IMR-90 (cell line): ENCODE measurements around the gene ARAP1. TPM values are rescaled to one million over a fixed set of nuclear protein-coding genes. Genes with fewer than 3 reads are reported as not detected.

ENCODE experiments used
- ATAC-seq: fragments of 200-7000 bp; cut with Tn5 transposase; 2 replicates; pipeline ENCODE4 v1.9.1; 2020; ENCODE audit warnings: low read depth, mild to moderate bottlenecking, moderate library complexity
- BruUV-seq: library from RNA; stranded (reverse); fragments of 400-500 nt; replicated peaks from 2 replicates; lab custom pipeline; 2021; lab: Mats Ljungman, UMichigan
- CTCF ChIA-PET: fragments of 300-600 bp; formaldehyde crosslinking; extraction: SDS; loops from one replicate; lab custom pipeline; 2021; ENCODE audit warnings: antibody characterized with exemption; lab: Yijun Ruan, JAX
- POLR2A ChIA-PET: fragments of 300-600 bp; sonication (Branson Sonifier 250); formaldehyde crosslinking; loops from one replicate; lab custom pipeline; 2022; ENCODE audit warnings: antibody characterized with exemption; ENCODE audit not compliant: unreplicated experiment; lab: Charles Lee
- DNase-seq: peaks from one replicate; pipeline ENCODE4 v3.0.0; 2013
- H2AFZ ChIP-seq: replicated peaks from 2 replicates; pipeline ENCODE3; 2013; ENCODE audit warnings: low read length, mild to moderate bottlenecking; ENCODE audit not compliant: poor library complexity
- H2AK5ac ChIP-seq: 2 replicates; pipeline ENCODE4 v1.6.1; 2013; ENCODE audit warnings: low read depth, low read length, inconsistent platforms
- H2AK9ac ChIP-seq: replicated peaks from 2 replicates; pipeline ENCODE3; 2013; ENCODE audit warnings: mild to moderate bottlenecking, low read depth, low read length, moderate library complexity; ENCODE audit not compliant: poor library complexity
- H2BK120ac ChIP-seq: 2 replicates; pipeline ENCODE4 v1.6.1; 2013; ENCODE audit warnings: low read depth, low read length, inconsistent platforms
- H2BK15ac ChIP-seq: 3 replicates; pipeline ENCODE4 v1.6.1; 2013; ENCODE audit warnings: low read depth, low read length, inconsistent platforms
- H2BK20ac ChIP-seq: 2 replicates; pipeline ENCODE4 v1.6.1; 2013; ENCODE audit warnings: low read depth, mild to moderate bottlenecking, inconsistent platforms, low read length, moderate library complexity
- H2BK5ac ChIP-seq: 2 replicates; pipeline ENCODE4 v1.6.1; 2013; ENCODE audit warnings: mild to moderate bottlenecking, low read depth, low read length, inconsistent platforms; ENCODE audit not compliant: poor library complexity, severe bottlenecking
- H3K14ac ChIP-seq: replicated peaks from 2 replicates; pipeline ENCODE4 v1.6.1; 2013; ENCODE audit warnings: low read depth, low read length, inconsistent platforms
- H3K18ac ChIP-seq: 2 replicates; pipeline ENCODE4 v1.6.1; 2013; ENCODE audit warnings: low read depth, low read length, control low read depth
- H3K23ac ChIP-seq: 2 replicates; pipeline ENCODE4 v1.6.1; 2013; ENCODE audit warnings: low read depth, low read length, inconsistent platforms
- H3K27ac ChIP-seq: 2 replicates; pipeline ENCODE4 v1.5.1; 2013; ENCODE audit warnings: mild to moderate bottlenecking, control low read depth, low read length; ENCODE audit not compliant: insufficient read depth
- H3K27me3 ChIP-seq: 2 replicates; pipeline ENCODE4 v1.6.1; 2013; ENCODE audit warnings: low read length; ENCODE audit not compliant: control insufficient read depth, insufficient read depth
- H3K36me3 ChIP-seq: 2 replicates; pipeline ENCODE4 v1.6.1; 2013; ENCODE audit warnings: low read length, mixed read lengths; ENCODE audit not compliant: control insufficient read depth, insufficient read depth
- H3K4ac ChIP-seq: 2 replicates; pipeline ENCODE4 v1.6.1; 2013; ENCODE audit warnings: low read depth, low read length, inconsistent platforms
- H3K4me1 ChIP-seq: 2 replicates; pipeline ENCODE4 v1.6.1; 2013; ENCODE audit warnings: low read length, mixed read lengths; ENCODE audit not compliant: control insufficient read depth, insufficient read depth
- H3K4me2 ChIP-seq: 2 replicates; pipeline ENCODE4 v1.6.1; 2013; ENCODE audit warnings: low read depth, mild to moderate bottlenecking, control low read depth, low read length, moderate library complexity
- H3K4me3 ChIP-seq: 2 replicates; pipeline ENCODE4 v1.5.1; 2013; ENCODE audit warnings: low read depth, mild to moderate bottlenecking, control low read depth, low read length, moderate library complexity; ENCODE audit not compliant: insufficient read depth
- H3K56ac ChIP-seq: 2 replicates; pipeline ENCODE4 v1.6.1; 2013; ENCODE audit warnings: low read length, inconsistent platforms; ENCODE audit not compliant: insufficient read depth; ENCODE audit errors: extremely low read depth
- H3K79me1 ChIP-seq, 2 experiments: 2 replicates each; pipeline ENCODE4 v1.6.1; 2013; ENCODE audit warnings: low read length in 2 of 2, inconsistent platforms in 1 of 2, low read depth in 1 of 2
- H3K9ac ChIP-seq: 2 replicates; pipeline ENCODE4 v1.6.1; 2013; ENCODE audit warnings: low read depth, low read length, control low read depth
- H3K9me1 ChIP-seq: 2 replicates; pipeline ENCODE4 v1.6.1; 2013; ENCODE audit warnings: low read length, inconsistent platforms; ENCODE audit not compliant: insufficient read depth
- H3K9me3 ChIP-seq: 2 replicates; pipeline ENCODE4 v1.6.1; 2013; ENCODE audit warnings: low read length; ENCODE audit not compliant: control insufficient read depth, insufficient read depth
- H4K20me1 ChIP-seq: 2 replicates; pipeline ENCODE4 v1.6.1; 2013; ENCODE audit warnings: low read length, inconsistent platforms; ENCODE audit not compliant: insufficient read depth
- H4K5ac ChIP-seq: 2 replicates; pipeline ENCODE4 v1.6.1; 2013; ENCODE audit warnings: mild to moderate bottlenecking, low read depth, low read length, control low read depth
- H4K8ac ChIP-seq, 2 experiments: 2 replicates each; pipeline ENCODE4 v1.6.1; 2013; ENCODE audit warnings: low read depth in 2 of 2, low read length in 2 of 2, control low read depth in 1 of 2, inconsistent platforms in 1 of 2
- H4K91ac ChIP-seq: 2 replicates; pipeline ENCODE4 v1.6.1; 2013; ENCODE audit warnings: low read depth, low read length, inconsistent platforms; ENCODE audit not compliant: insufficient read depth
- MXI1 ChIP-seq: IDR thresholded peaks from 2 replicates; pipeline ENCODE4 v1.6.1; 2012; ENCODE audit warnings: low read depth, mild to moderate bottlenecking, low read length, moderate library complexity, borderline replicate concordance
- SMC3 ChIP-seq: fragments of 150-350 bp; IDR thresholded peaks from 2 replicates; pipeline ENCODE4 v1.6.1; 2016; ENCODE audit warnings: low read depth, mild to moderate bottlenecking, antibody characterized with exemption, low read length, moderate library complexity
- WGBS, 2 experiments: methylation state at CpG; one replicate each; pipeline versions ENCODE4 v1.1.5 to v1.1.7; 2013; ENCODE audit warnings: missing lambda C conversion rate in 2 of 2; ENCODE audit not compliant: insufficient read length in 1 of 2; ENCODE audit errors: extremely low coverage in 2 of 2; 5-methylcytosine and 5-hydroxymethylcytosine counted together
- dilution Hi-C: fragments of 300-500 bp; cut with HindIII; formaldehyde crosslinking; loops from one replicate; pipeline ENCODE4 v1.14.3; 2018; ENCODE audit warnings: low sequenced_read_pairs; ENCODE audit not compliant: unreplicated experiment
- in situ Hi-C: fragments of 300-500 bp; cut with MboI; formaldehyde crosslinking; loops from 3 replicates; pipeline ENCODE4 v1.14.3; 2019; ENCODE audit warnings: low sequenced_read_pairs, inconsistent platforms, mixed read lengths
- intact Hi-C: fragments of 100-400 bp; cut with micrococcal nuclease; formaldehyde crosslinking; loops from 2 replicates; pipeline ENCODE4 v1.10.0; 2022
- polyA plus RNA-seq, 3 experiments: library from polyadenylated mRNA; depleted of rRNA; stranded (reverse); fragments of >200 nt; gene quantifications; 2 replicates each; pipeline ENCODE4 v1.2.3, GENCODE V29; 2012; ENCODE audit warnings: low replicate concordance in 1 of 3
- total RNA-seq: library from RNA; depleted of rRNA; stranded (reverse); fragments of >200 nt; gene quantifications from 2 replicates; pipeline ENCODE4 v1.2.3, GENCODE V29; 2012

Gene ARAP1
- total and polyA plus RNA-seq, 2 of the 4 experiments (the other 2 are of a cell fraction), result 37.6 to 63.1 TPM

DNA sequence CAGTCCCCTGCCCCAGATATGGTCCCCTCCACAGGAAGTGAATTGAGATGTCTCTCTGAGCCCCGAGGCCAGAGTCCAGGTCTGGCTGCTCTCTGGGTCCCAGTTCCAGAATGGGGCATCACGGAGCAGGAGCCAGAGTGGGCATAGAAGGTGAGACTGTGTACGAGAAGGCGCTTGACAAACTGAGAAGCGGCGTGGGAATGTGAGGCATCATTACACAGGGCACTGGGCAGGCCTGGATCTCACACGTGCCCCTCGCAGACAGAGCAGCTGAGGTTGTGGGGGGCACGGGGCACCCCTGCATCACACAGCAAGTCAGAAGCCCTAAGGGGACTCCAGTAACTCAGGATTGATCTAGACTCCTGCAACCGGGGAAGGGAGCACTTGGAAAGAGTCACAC, 32.5 kb upstream of the ARAP1 start:
- no TSS peak for BruUV-seq

More for the DNA sequence above, 32.5 kb upstream of the ARAP1 start:
- DNase-seq (no peak), ATAC-seq (no peak)
- intact Hi-C loops, result no loop called here
- POLR2A ChIA-PET, result no interaction called here
- in situ Hi-C loops, result no loop called here
- Histone ChIP-seq H3K4ac (no peak overlapping the region), H4K5ac (no peak overlapping the region), H3K4me3 (no peak overlapping the region), H3K9me3 (no peaks in the 10 kb centered on the region), H3K56ac (no peak overlapping the region), H3K14ac (no peak overlapping the region), H3K18ac (no peak overlapping the region), H2AK9ac (no peak overlapping the region), H2BK120ac (no peak overlapping the region), H4K91ac (no peak overlapping the region), H3K23ac (no peak overlapping the region), H4K20me1 (no peaks in the 10 kb centered on the region), H2BK20ac (no peak overlapping the region), H3K4me2 (no peak overlapping the region), H3K4me1 (peaks cover 10% of the 10 kb centered on the region), H2AFZ (no peak overlapping the region), H3K27ac (no peak overlapping the region), H3K9ac (no peak overlapping the region), H2BK5ac (no peak overlapping the region), H3K79me1 (no peaks in the 10 kb centered on the region), H4K8ac (no peak overlapping the region), H3K27me3 (peaks cover 4% of the 10 kb centered on the region; the same call in 1 of the 2 replicates), H3K36me3 (no peaks in the 10 kb centered on the region), H3K9me1 (peaks cover 8% of the 10 kb centered on the region), H2AK5ac (no peak overlapping the region), H2BK15ac (no peak overlapping the region)
- 68% methylated on average over 7 of the region's 10 CpGs; no CpG with 5 or more reads in 1 of the 2 experiments for WGBS, 2 experiments
- CTCF ChIA-PET, result no interaction called here
- dilution Hi-C loops, result no loop called here
- TF ChIP-seq SMC3, result no peak
- TF ChIP-seq MXI1, result no peak
